NCI-H226 (cell line): ENCODE data around the gene TTN.

Experiments
- DNase-seq: peaks from one replicate; pipeline ENCODE4 v3.0.0-alpha.2; 2015

TTN gene

DNA sequence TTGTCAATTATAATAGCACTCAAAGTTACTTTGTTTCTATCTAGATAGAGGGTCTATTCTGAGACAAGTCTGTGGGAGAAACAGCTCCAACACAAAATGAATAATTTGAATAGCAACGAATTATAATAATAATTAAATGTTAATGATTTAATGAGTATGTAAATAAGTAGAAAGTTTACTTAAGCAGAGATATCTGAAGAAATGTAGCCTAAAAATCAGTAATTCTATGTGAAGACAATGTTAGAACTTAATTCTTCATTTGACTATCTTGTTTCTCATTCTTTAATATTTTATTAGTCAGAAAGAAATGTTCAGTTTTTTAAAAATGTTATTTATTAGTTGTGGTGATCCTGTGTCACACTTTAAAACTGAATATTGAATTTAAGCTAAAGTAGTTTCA lies 165.7 kb downstream of the TTN start:
- no peak for DNase-seq

DNA sequence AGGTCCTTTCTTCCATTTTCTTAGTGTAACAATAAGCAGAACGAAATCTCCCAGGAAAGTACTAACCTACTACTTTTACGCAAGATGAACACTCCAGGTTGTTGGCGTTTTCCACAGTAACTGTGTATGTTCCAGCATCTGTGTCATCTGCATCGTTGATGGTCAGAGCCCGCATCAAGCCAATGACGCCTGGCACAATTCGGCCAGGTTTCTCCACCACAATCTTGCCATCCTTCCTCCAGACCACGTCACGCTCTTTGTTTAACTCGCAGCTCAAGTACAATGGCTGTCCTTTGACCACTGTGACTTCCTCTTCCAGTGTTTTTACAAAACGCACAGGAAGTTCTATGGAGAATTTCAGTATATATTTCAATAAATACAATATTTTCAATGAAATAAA lies 171.3 kb downstream of the TTN start:
- no peak for DNase-seq

DNA sequence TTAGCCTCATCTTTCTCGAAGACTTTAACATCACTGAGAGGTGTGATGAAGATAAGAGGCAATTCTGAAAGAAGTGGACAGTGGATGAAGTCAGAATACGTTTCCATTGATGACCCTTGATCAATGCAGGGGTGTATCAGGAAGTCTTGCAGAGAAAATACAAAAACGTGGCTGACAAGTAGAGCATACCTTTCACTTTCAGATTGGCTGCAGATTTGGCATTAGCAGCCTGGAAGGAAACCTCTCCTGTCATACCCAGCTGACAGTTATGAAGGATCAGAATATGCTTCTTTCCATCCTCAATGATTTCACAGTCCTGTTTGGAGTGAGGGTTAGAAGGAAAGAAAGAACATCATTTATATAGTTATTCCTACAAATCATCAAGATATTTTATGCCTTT lies 174.5 kb downstream of the TTN start:
- no peak for DNase-seq

DNA sequence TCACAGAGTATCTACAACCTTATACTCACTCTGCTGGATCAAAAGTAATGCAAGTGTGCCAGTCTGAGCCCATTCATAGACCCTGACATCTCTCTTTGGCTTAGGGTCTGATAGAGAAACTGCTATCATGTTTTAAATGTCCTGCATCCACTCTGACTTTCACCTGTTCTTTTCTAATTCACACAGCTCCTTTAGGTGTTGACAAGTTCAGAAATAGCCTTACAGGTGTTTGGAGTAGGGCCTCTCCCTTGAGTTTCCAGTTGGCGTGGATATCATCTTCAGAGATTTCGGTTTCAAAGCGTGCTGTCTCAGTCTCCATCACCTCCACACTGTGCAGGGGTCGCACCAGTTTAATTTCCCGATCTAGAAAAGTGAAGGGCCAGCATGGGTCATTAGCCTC lies 176.6 kb downstream of the TTN start:
- DNase-seq = no peak

DNA sequence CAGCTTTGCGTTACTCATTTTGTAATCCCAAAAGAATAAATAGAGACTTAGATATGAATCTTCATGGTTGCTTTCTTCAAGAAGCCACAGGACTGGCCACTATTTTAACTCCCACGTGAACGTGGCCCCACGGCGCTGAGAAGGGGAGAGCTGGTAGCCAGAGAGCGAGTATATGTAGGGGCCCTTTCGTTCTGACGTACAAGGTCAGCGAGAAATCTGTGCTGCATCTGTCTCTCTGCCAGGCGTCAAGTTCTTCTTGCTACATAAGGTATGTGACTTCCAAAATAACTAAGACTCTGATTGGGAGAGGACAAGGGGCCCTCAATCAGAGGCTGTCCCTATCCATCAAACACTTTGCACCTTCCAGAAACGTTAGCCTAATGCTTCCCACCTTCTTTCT lies 177.8 kb downstream of the TTN start:
- DNase-seq = no peak

DNA sequence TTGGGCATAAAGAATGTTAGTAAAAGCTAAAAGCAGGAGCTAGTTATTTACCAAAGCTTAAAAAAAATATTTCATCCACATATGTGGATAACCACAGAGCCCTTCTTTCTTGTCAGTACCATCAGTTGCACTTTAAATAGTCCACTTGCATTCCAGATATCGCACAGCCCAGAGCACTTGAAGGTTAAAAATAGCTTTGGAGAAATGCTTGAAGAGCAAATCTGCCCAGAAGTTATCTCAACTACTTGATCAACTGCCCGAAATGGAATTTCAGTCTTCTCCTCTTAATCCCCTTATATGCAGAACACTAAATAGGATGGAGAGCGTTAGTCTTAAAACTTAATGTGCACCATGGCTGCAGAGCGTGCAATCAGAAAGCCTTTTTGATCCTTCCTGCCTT lies 178.6 kb downstream of the TTN start:
- no peak for DNase-seq

DNA sequence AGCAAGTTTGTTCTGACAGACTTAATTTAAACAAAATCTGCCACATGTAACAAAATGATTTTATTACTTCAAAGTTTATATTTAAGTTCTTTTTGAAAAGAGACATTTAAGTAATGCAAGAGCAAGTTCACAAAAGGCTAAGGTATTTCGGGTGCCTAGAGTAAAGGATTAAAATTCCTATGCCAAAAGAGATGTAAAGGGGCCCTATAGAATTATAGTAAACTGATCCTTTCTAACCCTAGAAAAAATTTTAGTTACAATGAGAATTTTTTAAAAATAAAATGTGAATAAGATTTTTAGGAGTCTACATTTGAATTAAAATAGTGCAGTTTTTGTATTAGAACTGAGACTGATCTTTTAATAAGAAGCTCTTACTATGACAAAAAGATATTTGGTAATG lies 179.8 kb downstream of the TTN start:
- no peak for DNase-seq

DNA sequence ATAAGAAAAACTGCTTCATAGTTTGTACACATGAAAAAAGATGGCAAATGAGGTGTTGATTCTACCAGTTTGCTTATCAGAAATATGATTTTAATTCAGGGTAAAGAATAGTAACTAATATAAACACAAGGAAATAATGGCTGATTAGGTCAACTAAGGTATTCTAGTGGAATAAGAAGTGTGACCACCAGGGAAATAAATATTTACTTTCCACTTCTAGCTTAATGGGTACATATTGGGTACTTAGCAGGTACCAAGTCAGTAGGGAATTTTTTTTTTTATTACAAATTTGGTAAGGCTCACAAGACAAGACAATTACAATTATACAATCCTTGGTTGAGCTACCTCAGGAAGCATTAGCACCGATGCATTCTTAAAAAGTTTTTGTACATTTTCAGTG lies 191.3 kb downstream of the TTN start:
- no peak for DNase-seq

DNA sequence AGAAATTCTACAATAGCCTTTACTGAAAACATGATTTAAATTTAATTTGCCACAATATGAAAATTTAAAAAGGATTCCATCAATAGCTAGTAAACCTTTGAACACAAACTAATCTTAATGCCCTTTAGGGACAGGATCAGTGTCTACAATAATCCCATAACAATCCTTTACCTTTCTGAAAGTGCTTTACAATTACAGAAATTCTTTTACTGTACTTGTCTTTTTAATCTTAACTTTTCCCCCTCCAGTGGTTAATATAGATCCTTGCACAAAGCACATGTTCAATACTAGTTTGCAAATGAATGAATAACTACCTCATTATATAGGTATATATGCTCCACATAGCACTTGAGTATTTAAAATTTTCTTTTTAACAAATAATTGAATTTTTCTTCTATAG lies 204.3 kb downstream of the TTN start:
- DNase-seq = no peak

DNA sequence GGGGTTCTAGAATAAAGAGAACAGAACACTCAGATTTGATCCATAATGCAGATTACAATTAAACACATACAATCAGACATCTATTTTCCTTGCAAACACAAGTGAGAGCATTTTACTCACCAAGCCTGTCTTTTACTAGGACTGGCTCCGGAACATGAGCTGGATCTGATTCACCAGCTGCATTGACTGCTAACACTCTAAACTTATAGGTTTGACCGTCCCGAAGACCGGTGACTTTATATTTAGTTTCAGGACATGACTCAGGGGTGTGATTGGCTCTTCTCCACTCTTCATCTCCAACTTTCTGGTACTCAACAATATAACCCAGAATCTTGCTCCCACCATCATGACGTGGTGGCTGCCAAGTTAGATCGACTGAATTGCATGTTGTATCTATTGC lies 214.6 kb downstream of the TTN start:
- DNase-seq = no peak

DNA sequence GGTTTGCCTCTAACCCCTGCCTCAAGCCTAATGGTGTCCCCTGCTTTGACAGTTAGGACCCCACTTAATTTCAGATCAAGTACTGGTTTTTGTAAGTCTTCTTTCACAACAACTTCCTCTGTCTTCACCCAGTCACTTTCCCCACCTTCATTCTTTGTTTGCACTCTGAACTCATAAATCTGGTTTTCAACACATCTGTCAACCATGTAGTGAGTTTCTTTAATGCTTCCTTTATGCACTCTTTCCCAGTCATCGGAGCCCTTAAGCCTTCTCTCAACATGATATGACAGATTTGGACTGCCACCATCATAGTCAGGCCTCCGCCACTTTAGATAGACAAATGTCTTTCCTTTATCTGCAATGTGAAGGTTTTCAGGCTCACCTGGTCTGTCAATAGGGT lies 217.9 kb downstream of the TTN start:
- no peak for DNase-seq

DNA sequence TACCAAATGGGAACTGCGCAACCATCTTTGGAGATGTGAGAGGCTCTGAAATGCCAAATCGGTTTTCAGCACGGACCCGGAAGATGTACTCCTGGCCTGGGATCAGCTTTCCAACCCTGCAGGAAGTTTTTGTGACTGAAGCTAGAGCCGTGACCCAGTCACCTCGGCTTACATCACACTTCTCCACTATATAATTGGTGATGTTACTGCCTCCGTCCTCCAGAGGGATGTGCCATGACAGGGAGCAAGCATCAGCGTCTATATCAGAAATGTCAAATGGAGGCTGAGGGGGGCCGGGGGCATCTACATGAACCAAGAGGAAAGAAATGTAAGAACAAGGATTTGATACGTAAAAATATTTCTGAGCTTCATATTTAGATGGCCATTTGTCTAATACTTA lies 222.6 kb downstream of the TTN start:
- DNase-seq = no peak

DNA sequence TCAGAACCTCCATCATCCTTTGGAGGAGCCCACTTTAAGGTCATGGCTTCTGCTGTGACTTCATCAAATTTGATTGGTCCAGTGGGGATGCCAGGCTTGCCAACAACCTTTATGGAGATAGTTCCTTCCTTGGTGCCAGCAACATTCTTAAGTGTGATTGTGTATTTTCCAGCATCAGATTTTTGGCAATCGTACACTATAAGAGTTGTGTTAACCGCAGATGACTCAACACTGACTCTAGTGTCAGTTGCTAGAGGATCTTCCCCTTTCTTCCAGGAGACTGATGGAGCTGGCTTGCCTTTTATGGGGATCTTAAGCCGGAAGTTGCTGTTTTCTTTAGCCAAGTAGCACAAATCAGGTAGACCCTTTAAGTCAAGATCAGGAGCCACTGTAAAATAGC lies 228.2 kb downstream of the TTN start:
- DNase-seq = no peak

DNA sequence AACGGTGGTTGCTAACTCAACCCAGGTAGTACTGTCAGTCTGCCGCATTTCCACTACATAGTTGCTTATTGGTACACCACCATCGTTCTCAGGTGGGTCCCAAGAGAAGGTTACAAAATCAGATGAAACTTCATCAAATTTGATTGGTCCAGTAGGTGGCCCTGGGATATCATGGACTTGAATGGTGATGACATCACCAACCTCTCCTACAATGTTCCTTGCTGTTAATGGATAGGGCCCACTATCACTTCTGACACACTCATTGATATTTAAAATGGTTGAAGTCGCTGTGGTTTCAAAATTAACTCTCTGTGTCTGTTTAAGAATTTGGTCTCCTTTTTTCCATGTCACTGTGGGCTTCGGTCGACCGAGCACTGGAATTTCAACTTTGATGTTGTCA lies 232.4 kb downstream of the TTN start:
- no peak for DNase-seq

DNA sequence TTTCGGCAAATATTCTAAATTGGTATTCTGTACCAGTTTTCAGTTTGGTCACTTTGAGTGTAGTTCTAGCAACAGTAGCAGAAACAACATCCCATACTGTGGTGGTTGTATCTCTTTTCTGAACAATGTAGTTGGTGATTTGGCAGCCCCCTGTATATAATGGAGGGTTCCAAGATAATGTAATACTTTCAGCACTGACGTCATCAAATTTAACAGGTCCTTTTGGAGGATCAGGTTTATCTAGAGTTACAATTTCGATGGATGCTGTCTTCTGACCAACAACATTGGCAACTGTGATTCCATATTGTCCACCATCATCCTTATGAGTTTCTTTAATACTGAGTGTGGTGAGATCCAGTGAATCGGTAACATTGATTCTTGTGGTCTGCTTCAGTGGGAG lies 239.0 kb downstream of the TTN start:
- no peak for DNase-seq

DNA sequence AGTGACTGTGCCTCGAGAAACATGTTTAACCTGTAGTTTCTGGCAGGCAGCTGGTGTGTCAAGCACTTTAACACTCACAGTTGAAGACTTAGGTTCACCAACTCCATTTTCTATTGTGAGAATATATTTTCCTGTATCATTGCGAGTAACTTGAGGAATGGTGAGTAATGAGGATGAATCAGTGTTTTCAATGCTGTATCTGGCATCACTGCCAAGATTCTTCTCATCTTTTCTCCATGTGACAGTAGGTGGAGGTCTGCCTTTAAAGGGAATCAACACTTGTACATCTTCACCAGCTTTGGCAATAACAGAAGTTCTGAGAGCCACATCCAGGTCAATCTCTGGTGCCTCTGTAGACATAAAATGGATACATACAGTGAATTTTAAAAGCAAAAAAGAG lies 254.2 kb downstream of the TTN start:
- peak; percentile 59 for DNase-seq

DNA sequence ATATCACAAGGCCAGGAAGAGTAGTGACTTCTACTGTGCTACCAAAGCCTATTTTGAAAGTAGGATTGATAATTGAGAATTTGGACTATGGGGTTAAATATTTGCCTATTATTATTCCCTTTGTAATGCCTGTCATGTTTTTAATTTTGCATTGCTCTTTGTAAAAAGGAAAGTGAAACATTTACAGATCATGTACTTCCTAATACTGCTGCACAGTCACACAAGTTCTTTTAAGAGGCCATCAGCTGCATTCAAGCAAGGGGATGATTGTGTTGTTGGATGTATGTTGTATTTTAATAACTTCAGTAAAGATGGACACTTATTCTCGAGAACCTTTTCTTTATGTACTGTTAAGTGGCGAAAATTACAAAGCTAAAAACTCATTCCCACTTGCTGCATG lies 256.9 kb downstream of the TTN start:
- DNase-seq = no peak

DNA sequence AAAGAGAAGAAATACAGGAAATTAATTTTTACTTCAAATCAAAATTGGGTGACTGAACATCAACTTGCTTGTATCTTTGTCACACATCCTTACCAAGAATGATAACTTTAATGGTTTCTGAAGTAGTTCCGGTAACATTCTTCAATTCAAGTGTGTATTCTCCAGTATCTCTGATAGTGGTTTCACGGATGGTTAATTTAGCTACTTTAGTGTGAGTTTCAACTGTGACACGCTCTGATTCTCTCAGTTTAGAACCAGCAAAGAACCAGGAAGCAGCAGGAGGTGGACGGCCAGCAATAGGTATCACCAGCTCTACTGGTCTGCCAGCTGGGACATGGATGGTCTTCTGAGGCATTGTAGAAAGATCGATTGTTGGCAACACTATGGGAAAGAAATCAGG lies 264.7 kb downstream of the TTN start:
- no peak for DNase-seq

DNA sequence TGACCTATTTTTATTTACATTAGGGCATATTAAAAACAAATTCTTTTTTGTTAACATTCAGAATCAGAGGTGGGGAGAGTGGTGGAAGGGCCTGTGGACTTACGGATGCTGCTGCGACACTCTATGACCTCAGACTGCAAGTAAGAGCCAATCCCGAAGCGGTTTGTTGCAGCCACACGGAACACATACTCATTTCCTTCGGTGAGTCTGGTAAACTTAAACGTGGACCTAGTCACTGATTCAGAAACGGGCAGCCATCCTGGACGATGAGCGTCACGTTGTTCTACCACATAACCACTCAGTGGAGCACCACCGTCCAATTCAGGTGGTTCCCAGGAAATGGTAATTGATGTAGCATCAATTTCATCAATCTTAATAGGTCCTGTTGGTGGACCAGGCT lies 265.1 kb downstream of the TTN start:
- DNase-seq = no peak

DNA sequence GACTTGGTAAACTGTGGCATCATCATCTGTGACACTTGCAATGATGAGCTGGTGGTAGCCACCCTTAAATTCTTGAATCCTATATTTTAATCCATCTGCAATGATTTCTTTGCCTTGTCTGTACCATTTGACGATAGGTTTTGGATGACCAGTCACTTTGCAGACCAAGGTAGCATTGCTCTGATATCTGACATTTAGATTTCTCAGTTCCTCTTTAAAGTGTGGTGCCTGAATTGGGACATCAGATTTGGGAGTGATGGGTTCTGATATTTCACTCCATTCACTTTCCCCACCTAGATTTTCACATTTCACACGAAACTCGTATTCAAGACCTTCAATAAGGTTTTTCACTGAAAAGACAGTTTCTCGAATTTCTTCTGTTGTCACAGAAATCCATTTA lies 271.2 kb downstream of the TTN start:
- DNase-seq = no peak

DNA sequence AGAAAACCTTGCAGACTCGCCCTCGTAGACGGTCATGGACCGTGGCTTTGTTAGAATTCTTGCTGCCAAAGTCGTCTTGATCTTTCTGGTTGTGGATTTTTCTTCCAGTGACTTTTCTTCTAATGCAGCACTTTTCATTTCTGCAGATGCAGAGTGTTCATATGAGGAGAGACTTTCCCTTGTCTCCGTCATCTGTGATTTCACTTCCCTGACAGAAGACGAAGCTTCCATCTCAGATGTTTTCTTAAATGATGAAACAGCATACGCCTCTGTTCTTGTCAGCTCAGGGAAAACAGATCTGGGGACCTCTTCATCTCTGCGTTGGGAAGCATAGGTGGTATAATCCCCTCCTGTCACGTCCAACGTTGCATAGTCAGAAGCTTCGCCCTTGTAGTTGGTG lies 276.1 kb downstream of the TTN start:
- no peak for DNase-seq

DNA sequence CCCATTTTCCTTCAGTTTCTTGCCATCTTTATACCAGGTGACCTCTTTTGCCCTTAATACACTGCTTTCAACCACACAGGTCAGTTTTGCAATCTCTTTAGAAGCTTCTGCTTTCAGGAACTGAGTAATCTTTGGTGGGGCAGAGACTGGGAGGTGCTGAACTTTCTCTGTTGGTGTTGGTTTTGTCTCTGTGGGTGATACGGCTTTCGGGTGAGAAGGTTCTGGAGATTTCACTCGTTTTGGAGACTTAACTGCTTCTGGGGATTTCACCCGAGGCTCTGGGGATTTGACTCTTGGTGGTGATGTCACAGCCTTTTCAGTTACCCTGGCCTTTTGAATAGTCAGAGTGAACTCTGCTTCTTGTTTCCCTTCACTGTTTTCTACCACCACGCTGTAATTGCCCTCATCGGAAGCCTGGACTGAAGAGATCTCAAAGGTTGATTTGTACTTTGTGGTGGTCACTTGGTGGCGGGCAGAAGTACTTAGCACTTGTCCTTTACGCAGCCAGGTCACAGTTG lies 276.5 kb downstream of the TTN start:
- no peak for DNase-seq

DNA sequence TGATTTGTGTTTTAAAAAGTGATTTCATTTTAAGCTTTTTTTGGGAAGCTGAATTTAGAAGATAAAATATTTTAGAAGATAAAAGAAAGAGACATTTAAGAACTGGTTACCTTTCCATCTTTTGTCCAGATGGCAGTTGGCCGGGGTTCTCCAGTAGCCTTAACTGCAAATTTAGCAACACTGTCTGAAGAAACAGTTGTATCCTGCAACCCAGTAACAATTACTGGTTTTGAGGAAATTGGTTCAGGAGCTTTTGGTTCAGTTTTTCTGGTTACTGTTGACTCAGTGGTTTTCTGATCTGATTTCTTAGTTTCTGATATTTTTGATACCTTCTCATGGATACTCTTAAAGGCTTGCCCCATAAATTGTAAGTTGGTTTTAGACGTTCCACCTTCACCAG lies 277.1 kb downstream of the TTN start:
- DNase-seq = no peak

DNA sequence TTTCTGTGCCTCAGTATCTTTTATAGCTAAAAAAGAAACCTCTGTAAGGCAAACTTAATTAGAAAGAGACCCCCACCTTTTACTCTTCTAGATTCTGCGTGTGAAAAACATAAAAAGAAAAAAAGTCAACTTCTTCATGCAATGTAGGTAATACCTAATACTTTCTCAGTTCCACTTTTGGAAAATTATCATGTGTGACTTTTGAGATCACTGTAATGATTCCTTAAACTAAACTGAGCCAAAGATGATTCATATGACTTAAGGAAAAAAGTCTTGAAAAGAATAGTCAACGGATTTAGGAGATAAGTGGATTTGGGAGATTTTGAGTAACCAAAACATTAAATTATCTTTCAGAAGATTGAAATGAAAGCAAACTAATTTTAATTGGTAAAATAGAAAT lies 278.0 kb downstream of the TTN start:
- no peak for DNase-seq

DNA sequence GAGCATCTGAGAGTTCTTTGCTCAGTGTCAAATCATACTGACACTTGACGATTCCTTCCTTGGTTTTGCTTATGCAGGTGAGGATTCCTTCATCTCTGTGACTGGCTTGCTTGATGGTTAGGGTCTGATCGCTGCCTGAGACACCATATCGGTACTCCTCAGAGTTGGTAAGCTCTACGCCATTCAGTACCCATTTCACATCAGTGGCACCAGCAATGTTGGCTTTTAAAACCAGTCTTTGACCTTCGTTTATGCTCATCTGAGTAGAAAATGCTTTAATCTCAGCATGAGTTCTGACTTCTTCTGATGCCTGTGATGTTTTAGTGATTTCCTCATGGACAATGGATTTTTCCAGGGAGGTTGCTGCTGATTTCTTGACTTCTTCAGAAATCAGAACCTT lies 278.6 kb downstream of the TTN start:
- DNase-seq = no peak

DNA sequence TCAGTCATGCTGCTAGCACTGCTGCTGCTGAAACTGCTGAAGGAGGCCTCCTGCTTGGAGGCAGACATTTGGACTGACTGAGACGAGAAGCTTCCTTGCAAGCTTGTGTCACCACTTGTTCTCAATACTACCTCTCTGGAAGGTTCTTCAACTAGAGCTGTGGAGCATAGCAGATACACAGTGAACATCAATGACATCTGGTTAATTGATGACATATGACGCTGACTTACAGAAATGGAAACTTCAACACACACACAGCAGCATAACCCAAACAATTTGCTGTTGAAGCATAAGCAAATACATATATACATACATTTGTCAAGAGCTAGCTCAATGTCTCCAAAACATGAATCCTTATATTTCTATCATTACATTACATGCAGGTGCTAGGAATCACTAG lies 279.6 kb downstream of the TTN start:
- DNase-seq = no peak
